K562 (cell line): ENCODE results near the gene STK24. TPM values are rescaled to one million over a fixed set of nuclear protein-coding genes. Genes with fewer than 3 reads are reported as not detected.

Experiments
- ATAC-seq: fragments of 200-7000 bp; cut with Tn5 transposase; 3 replicates; pipeline ENCODE4 v1.9.1; 2020; ENCODE audit warnings: moderate library complexity
- BruUV-seq: library from RNA; stranded (reverse); fragments of 400-500 nt; replicated peaks from 2 replicates; lab custom pipeline; 2021; lab: Mats Ljungman, UMichigan
- CTCF ChIA-PET: fragments of 300-600 bp; formaldehyde crosslinking; extraction: SDS; loops from one replicate; lab custom pipeline; 2021; ENCODE audit warnings: low intra/inter-chr PET ratio; lab: Yijun Ruan, JAX
- POLR2A ChIA-PET: fragments of 300-600, 350-650 bp; sonication (Branson Sonifier 250); formaldehyde crosslinking; extraction: SDS; loops from one replicate; lab custom pipeline; 2021; ENCODE audit warnings: antibody characterized with exemption, inconsistent platforms; lab: Yijun Ruan, JAX
- DNase-seq, 4 experiments: peaks; one replicate each; pipeline versions ENCODE4 v3.0.0 to v3.0.0-alpha.2; 2011 to 2018; ENCODE audit warnings: low spot score in 3 of 4, mixed read lengths in 3 of 4; ENCODE audit errors: extremely low read depth in 1 of 4
- FAIRE-seq: peaks from 2 replicates; lab custom pipeline; 2011; peaks lifted over from hg19 to GRCh38; lab: Jason Lieb, UNC
- H2AFZ ChIP-seq: 2 replicates; pipeline ENCODE4 v1.6.0; 2011; ENCODE audit warnings: low read depth, low read length, control low read depth, inconsistent platforms
- H3K27ac ChIP-seq: fragments of 200-600 bp; 3 replicates; pipeline ENCODE4 v1.8.0; 2011; ENCODE audit warnings: low read depth, mild to moderate bottlenecking, control low read depth, inconsistent platforms, low read length, moderate library complexity, mixed read lengths; ENCODE audit errors: extremely low read depth
- H3K27me3 ChIP-seq, 2 experiments: fragments of 300-600 bp in 1 of 2; 2 replicates in 1 of 2; 3 replicates in 1 of 2; pipeline versions ENCODE4 v1.6.0 to v1.8.0; 2011; ENCODE audit warnings: inconsistent platforms in 2 of 2, low read length in 2 of 2, mild to moderate bottlenecking in 1 of 2, mixed read lengths in 1 of 2, moderate library complexity in 1 of 2; ENCODE audit not compliant: control insufficient read depth in 2 of 2, insufficient read depth in 2 of 2
- H3K36me3 ChIP-seq: fragments of 300-600 bp; 3 replicates; pipeline ENCODE4 v1.8.0; 2011; ENCODE audit warnings: mild to moderate bottlenecking, low read length, inconsistent platforms; ENCODE audit not compliant: control insufficient read depth, insufficient read depth
- H3K4me1 ChIP-seq, 2 experiments: fragments of 200-600 bp in 1 of 2; replicated peaks in 1 of 2; 2 replicates in 1 of 2; 3 replicates in 1 of 2; pipeline versions ENCODE4 v1.5.1 to v1.8.0; 2011; ENCODE audit warnings: inconsistent platforms in 2 of 2, low read length in 2 of 2, mild to moderate bottlenecking in 1 of 2, mixed read lengths in 1 of 2, moderate library complexity in 1 of 2; ENCODE audit not compliant: control insufficient read depth in 2 of 2, insufficient read depth in 2 of 2
- H3K4me2 ChIP-seq: 2 replicates; pipeline ENCODE4 v1.6.1; 2011; ENCODE audit warnings: low read length, control low read depth, inconsistent platforms, mixed read lengths; ENCODE audit not compliant: insufficient read depth
- H3K4me3 ChIP-seq: fragments of 200-600 bp; sonication (generic), shearing (Covaris generic); 2 replicates; pipeline ENCODE4 v1.5.1; 2016; ENCODE audit warnings: control low read depth, inconsistent platforms
- H3K79me2 ChIP-seq: fragments of 200-600 bp; 3 replicates; pipeline ENCODE4 v1.8.0; 2011; ENCODE audit warnings: low read length, inconsistent platforms; ENCODE audit not compliant: control insufficient read depth, insufficient read depth
- H3K9ac ChIP-seq, 2 experiments: 2 replicates each; pipeline versions ENCODE4 v1.6.0 to v1.6.1; 2011; ENCODE audit warnings: low read depth in 2 of 2, low read length in 2 of 2, control low read depth in 1 of 2, inconsistent platforms in 1 of 2, mild to moderate bottlenecking in 1 of 2, mixed read lengths in 1 of 2; ENCODE audit not compliant: insufficient read depth in 1 of 2
- H3K9me1 ChIP-seq: one replicate; pipeline ENCODE4 v1.6.0; 2011; ENCODE audit warnings: inconsistent platforms, mild to moderate bottlenecking, low read length, moderate library complexity; ENCODE audit not compliant: control insufficient read depth, insufficient read depth
- H3K9me3 ChIP-seq: replicated peaks from 2 replicates; pipeline ENCODE4 v1.5.1; 2011; ENCODE audit warnings: low read depth, low read length, inconsistent platforms; ENCODE audit not compliant: control insufficient read depth, insufficient read depth
- H4K20me1 ChIP-seq: replicated peaks from 2 replicates; pipeline ENCODE4 v1.6.1; 2011; ENCODE audit warnings: low read length, inconsistent platforms, mixed read lengths; ENCODE audit not compliant: control insufficient read depth, insufficient read depth
- DACH1 ChIP-seq: fragments of 450-650 bp; IDR thresholded peaks from 2 replicates; pipeline ENCODE4 v1.6.1; 2018; ENCODE audit not compliant: partially characterized antibody
- ELF1 ChIP-seq: fragments of 200-800 bp; sonication (Bioruptor generic); IDR thresholded peaks from 2 replicates; pipeline ENCODE4 v1.6.1; 2016; ENCODE audit warnings: missing genetic modification characterization, missing compliant biosample characterization
- MYC ChIP-seq, 2 experiments: fragments of 250-450 bp in 1 of 2; sonication (Bioruptor Pico) in 1 of 2; IDR thresholded peaks; 2 replicates each; pipeline versions ENCODE4 v1.5.1 to v1.6.1; 2012 to 2021; ENCODE audit warnings: low read depth in 2 of 2, borderline replicate concordance in 1 of 2, improper control_type of control experiment in 1 of 2, low read length in 1 of 2, mild to moderate bottlenecking in 1 of 2, moderate library complexity in 1 of 2
- NFATC3 ChIP-seq: fragments of 450-650 bp; IDR thresholded peaks from 2 replicates; pipeline ENCODE4 v1.6.1; 2017; ENCODE audit warnings: mild to moderate bottlenecking
- PML ChIP-seq: IDR thresholded peaks from 2 replicates; pipeline ENCODE4 v1.6.1; 2012; ENCODE audit warnings: low read length, inconsistent platforms
- SNRNP70 ChIP-seq: fragments of 200-400 bp; formaldehyde crosslinking; optimal IDR thresholded peaks from 2 replicates; pipeline ENCODE3; 2017; ENCODE audit warnings: low read depth, low read length
- SP1 ChIP-seq: sonication (generic); formaldehyde crosslinking; IDR thresholded peaks from 2 replicates; pipeline ENCODE4 v1.8.1; 2022; ENCODE audit warnings: mild to moderate bottlenecking, missing genetic modification reagents
- TCFL5 ChIP-seq: fragments of 250-450 bp; sonication (Bioruptor Pico); conservative IDR thresholded peaks from 2 replicates; pipeline ENCODE4 v1.6.1; 2021; ENCODE audit warnings: mild to moderate bottlenecking, moderate library complexity, matching md5 sums
- ZKSCAN1 ChIP-seq: fragments of 150-350 bp; IDR thresholded peaks from 2 replicates; pipeline ENCODE4 v1.6.1; 2016; ENCODE audit warnings: low read depth, low read length
- whole genome bisulfite sequencing: fragments of 100-300 bp; shearing (Covaris generic); methylation state at CpG from one replicate; pipeline ENCODE4 v1.1.6; 2016; ENCODE audit warnings: low coverage, mixed read lengths; ENCODE audit not compliant: insufficient coverage; ENCODE audit errors: missing lambda C conversion rate; 5-methylcytosine and 5-hydroxymethylcytosine counted together
- in situ Hi-C: fragments of 300-500 bp; cut with MboI; formaldehyde crosslinking; loops from 4 replicates; pipeline ENCODE4 v1.15.0; 2018; ENCODE audit warnings: inconsistent platforms, mixed read lengths
- intact Hi-C: fragments of 100-400 bp; cut with micrococcal nuclease; formaldehyde crosslinking; loops from 2 replicates; pipeline ENCODE4 v1.14.2; 2022
- polyA plus RNA-seq, 8 experiments: library from polyadenylated mRNA; depleted of rRNA in 4 of 8; stranded (reverse) in 5 of 8; unstranded in 3 of 8; fragments of >200 nt; fragmentation: Nextera tagmentation in 2 of 8; fragmentation: Illumina TruSeq in 1 of 8; extraction: Ambion mirVana in 2 of 8; extraction: Trizol in 1 of 8; gene quantifications; 2 replicates each; pipeline versions ENCODE4 v1.2.1 to v1.2.3, GENCODE V29; 2011 to 2014; ENCODE audit warnings: inconsistent platforms in 1 of 8, missing spikeins in 1 of 8
- total RNA-seq, 7 experiments: library from RNA; depleted of rRNA in 6 of 7; stranded (reverse); fragments of >200 nt in 6 of 7; fragmentation: Illumina TruSeq in 2 of 7; extraction: Trizol in 2 of 7; gene quantifications; 2 replicates each; pipeline versions ENCODE4 v1.2.1 to v1.2.3, GENCODE V29; 2011 to 2021; ENCODE audit warnings: low replicate concordance in 1 of 7
- TF ChIP-seq, protein P1 (sequence below): fragments of 250-450 bp; sonication (Bioruptor Pico); IDR thresholded peaks from 2 replicates; pipeline ENCODE4 v1.5.0; 2020; ENCODE audit warnings: mild to moderate bottlenecking
- TF ChIP-seq, protein P2 (sequence below): fragments of 250-450 bp; sonication (Bioruptor Pico); IDR thresholded peaks from 2 replicates; pipeline ENCODE4 v1.8.0; 2022; ENCODE audit warnings: moderate library complexity, mild to moderate bottlenecking, inconsistent platforms
- TF ChIP-seq, protein P3 (sequence below): sonication (generic); formaldehyde crosslinking; IDR thresholded peaks from 2 replicates; pipeline ENCODE4 v1.8.1; 2022; ENCODE audit warnings: missing genetic modification reagents

STK24 gene
- total and polyA plus RNA-seq, 9 of the 15 experiments (the other 6 are each of a cell fraction or from before 2014, with no cell fraction given) = 3.8 to 78.4 (median 28.2) TPM

DNA sequence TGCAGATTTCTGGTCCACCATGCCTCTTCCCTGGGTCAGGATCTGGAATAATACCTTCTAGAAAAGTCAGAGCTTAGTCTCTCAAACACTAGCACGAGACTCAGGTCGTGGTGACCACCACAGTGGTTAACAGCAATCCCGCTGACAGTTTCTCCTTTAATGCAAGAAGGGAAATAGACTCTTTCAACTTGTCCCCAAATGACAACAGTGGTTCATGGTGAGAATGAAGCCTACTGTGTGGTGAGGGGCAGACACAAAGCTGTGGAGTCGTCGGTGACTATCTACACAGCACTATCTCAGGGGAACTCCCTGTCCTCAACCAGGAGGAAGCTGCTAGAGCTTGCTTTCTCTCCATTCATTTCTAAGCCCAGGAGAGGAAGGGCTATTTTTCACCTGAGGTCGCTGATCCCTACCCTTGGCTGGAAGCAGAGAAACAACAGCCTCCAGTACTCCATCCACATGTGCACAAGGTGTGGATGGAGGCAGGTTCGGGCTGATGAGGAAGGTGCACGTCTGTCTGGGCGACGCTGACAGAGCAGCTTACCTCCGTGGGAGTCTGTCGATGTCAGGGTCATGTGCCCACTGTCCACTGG lies 72.4 kb downstream of the STK24 start:
- H3K4me1 ChIP-seq = peaks cover 13 to 54% of the 10 kb centered on the region in 2 experiments
- no TSS peak for BruUV-seq
- no peak overlapping the region for H3K4me3 ChIP-seq
- H2AFZ ChIP-seq = no peak overlapping the region
- H3K4me2 ChIP-seq = peak overlapping the region; percentile 62; the same call in 1 of the 2 replicates
- FAIRE-seq (peak; percentile 58), DNase-seq (no peak), ATAC-seq (peak; percentile 41; the same call in 2 of the 3 replicates)
- no peak overlapping the region for H3K27ac ChIP-seq
- no peaks in the 10 kb centered on the region; the same call in 1 of the 2 replicates for H4K20me1 ChIP-seq
- in situ Hi-C loops (no loop called here), intact Hi-C loops (no loop called here)
- H3K9ac ChIP-seq = no peak overlapping the region
- no peaks in the 10 kb centered on the region for H3K9me3 ChIP-seq
- 50% methylated on average over 12 of the region's 12 CpGs for WGBS
- no peaks in the 10 kb centered on the region for H3K27me3 ChIP-seq
- peak; percentile 67; the same call in 1 of the 2 replicates for TF ChIP-seq ZKSCAN1
- TF ChIP-seq ELF1 (tag) = no peak
- peaks cover 78% of the 10 kb centered on the region for H3K79me2 ChIP-seq
- ChIA-PET CTCF (no interaction called here), POLR2A (interaction anchor here (1.0 to 1.7 kb wide), 3 partner anchors 10 to 20 kb away, joined by 3 to 7 read pairs (median 6); no protein-coding TSS in a partner anchor)
- H3K36me3 ChIP-seq = peaks cover 8% of the 10 kb centered on the region; the same call in 2 of the 3 replicates
- peaks cover 9% of the 10 kb centered on the region for H3K9me1 ChIP-seq

DNA sequence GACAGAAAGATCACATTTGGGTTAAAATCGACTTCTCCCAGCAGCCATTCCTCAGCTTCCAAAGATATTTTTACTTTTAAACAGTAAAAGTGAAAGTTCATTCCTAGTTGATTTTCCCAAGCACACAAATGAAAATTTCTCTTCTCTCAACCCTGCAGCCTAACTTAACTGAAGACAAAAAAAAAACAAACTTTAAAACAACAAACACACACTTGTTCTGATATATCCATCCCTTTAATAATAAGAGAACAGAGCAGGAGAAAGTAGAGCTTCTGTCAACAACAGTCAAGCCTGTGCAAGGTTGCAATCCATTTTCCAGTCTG lies 72.9 kb downstream of the STK24 start:
- H3K4me2 ChIP-seq = peak overlapping the region; percentile 62
- in situ Hi-C loops = no loop called here
- peaks cover 9% of the 10 kb centered on the region for H3K9me1 ChIP-seq
- peak overlapping the region in 1 of 2 experiments; percentile 84; a peak in 1 of 4 replicates for H3K9ac ChIP-seq
- no peaks in the 10 kb centered on the region; the same call in 1 of the 2 replicates for H4K20me1 ChIP-seq
- CTCF ChIA-PET = no interaction called here
- no peak overlapping the region for H2AFZ ChIP-seq
- H3K36me3 ChIP-seq = peaks cover 8% of the 10 kb centered on the region; the same call in 2 of the 3 replicates
- no TSS peak for BruUV-seq
- peaks cover 76% of the 10 kb centered on the region for H3K79me2 ChIP-seq
- FAIRE-seq (no peak), ATAC-seq (no peak), DNase-seq (no peak)
- H3K4me3 ChIP-seq = no peak overlapping the region
- POLR2A ChIA-PET = interaction anchor here (1.4 to 1.7 kb wide), 2 partner anchors 10 to 19 kb away, joined by 6 to 7 read pairs; no protein-coding TSS in a partner anchor
- no peaks in the 10 kb centered on the region for H3K27me3 ChIP-seq
- no peaks in the 10 kb centered on the region for H3K9me3 ChIP-seq
- TF ChIP-seq NFATC3 (no peak), PML (no peak), TCFL5 (CRISPR knock-in tag) (no peak), DACH1 (no peak), MYC (IDR thresholded peaks at IDR 0.05; ENCODE audit: low read depth, low read length) (no peak), MYC (CRISPR knock-in tag; IDR thresholded peaks at IDR 0.05; ENCODE audit: borderline replicate concordance, low read depth) (no peak), SP1 (CRISPR knock-in tag) (no peak), SNRNP70 (no peak)
- TF ChIP-seq, protein P1, sequence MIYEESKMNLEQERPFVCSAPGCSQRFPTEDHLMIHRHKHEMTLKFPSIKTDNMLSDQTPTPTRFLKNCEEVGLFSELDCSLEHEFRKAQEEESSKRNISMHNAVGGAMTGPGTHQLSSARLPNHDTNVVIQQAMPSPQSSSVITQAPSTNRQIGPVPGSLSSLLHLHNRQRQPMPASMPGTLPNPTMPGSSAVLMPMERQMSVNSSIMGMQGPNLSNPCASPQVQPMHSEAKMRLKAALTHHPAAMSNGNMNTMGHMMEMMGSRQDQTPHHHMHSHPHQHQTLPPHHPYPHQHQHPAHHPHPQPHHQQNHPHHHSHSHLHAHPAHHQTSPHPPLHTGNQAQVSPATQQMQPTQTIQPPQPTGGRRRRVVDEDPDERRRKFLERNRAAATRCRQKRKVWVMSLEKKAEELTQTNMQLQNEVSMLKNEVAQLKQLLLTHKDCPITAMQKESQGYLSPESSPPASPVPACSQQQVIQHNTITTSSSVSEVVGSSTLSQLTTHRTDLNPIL (CRISPR knock-in tag) = no peak
- TF ChIP-seq, protein P2, sequence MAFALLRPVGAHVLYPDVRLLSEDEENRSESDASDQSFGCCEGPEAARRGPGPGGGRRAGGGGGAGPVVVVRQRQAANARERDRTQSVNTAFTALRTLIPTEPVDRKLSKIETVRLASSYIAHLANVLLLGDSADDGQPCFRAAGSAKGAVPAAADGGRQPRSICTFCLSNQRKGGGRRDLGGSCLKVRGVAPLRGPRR (CRISPR knock-in tag) = no peak
- TF ChIP-seq, protein P3, sequence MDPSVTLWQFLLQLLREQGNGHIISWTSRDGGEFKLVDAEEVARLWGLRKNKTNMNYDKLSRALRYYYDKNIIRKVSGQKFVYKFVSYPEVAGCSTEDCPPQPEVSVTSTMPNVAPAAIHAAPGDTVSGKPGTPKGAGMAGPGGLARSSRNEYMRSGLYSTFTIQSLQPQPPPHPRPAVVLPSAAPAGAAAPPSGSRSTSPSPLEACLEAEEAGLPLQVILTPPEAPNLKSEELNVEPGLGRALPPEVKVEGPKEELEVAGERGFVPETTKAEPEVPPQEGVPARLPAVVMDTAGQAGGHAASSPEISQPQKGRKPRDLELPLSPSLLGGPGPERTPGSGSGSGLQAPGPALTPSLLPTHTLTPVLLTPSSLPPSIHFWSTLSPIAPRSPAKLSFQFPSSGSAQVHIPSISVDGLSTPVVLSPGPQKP = no peak
- intact Hi-C loops = no loop called here
- no CpG with 5 or more reads among the region's 1 CpG for WGBS
- peaks cover 13 to 51% of the 10 kb centered on the region in 2 experiments for H3K4me1 ChIP-seq
- no peak overlapping the region for H3K27ac ChIP-seq
